ENCODE measurements around the gene ELAC2.

Gene ELAC2

GRCh38 chr17:12947047-12947446, 70.8 kb downstream of the ELAC2 start:
- no peak for DNase-seq

Data from activated CD4-positive, alpha-beta T cell treated with anti-CD3 and anti-CD28 coated beads for 48 hours (primary cell).